ENCODE data around the gene TUBA4A. TPM values are rescaled to one million over a fixed set of nuclear protein-coding genes. Genes with fewer than 3 reads are reported as not detected.
A peak's percentile ranks its signal among the peaks of the same experiment; 100 is the strongest.

Gene TUBA4A
- total and polyA plus RNA-seq, 2 of the 4 experiments (the other 2 are of a cell fraction) = 21.9 to 35.6 TPM

GRCh38 chr2:219247678-219248642, 5.8 kb downstream of the TUBA4A start:
- no peak overlapping the region for H3K23ac ChIP-seq (ENCODE audit: low read depth, low read length)
- no peak overlapping the region for H3K14ac ChIP-seq (replicated peaks; ENCODE audit: low read depth, low read length)
- no peaks in the 10 kb centered on the region for H3K9me3 ChIP-seq (ENCODE audit: control insufficient read depth, insufficient read depth, low read length)
- no peak overlapping the region for H3K4me3 ChIP-seq (ENCODE audit: insufficient read depth, low read depth, low read length)
- no peak overlapping the region for H3K9ac ChIP-seq (ENCODE audit: low read depth, low read length)
- no peak overlapping the region for H4K5ac ChIP-seq (ENCODE audit: low read depth, low read length)
- no peak overlapping the region for H3K4me2 ChIP-seq (ENCODE audit: low read depth, low read length)
- H2BK5ac ChIP-seq (ENCODE audit: low read depth, low read length, poor library complexity, severe bottlenecking) = no peak overlapping the region
- H4K91ac ChIP-seq (ENCODE audit: insufficient read depth, low read depth, low read length) = no peak overlapping the region
- no peak overlapping the region for H3K18ac ChIP-seq (ENCODE audit: low read depth, low read length)
- 0 out of 2 replicates have a peak, but pooled peaks cover 8% of the 10 kb centered on the region for H4K20me1 ChIP-seq (ENCODE audit: insufficient read depth, low read length)
- H2BK20ac ChIP-seq (ENCODE audit: low read depth, low read length) = no peak overlapping the region
- peak overlapping the region; percentile 9; the same call in 1 of the 2 replicates for H3K27ac ChIP-seq (ENCODE audit: insufficient read depth, low read length)
- no TSS peak for BruUV-seq (replicated peaks)
- H2AFZ ChIP-seq (replicated peaks; ENCODE audit: low read length, poor library complexity) = no peak overlapping the region
- peaks cover 38% of the 10 kb centered on the region for H3K4me1 ChIP-seq (ENCODE audit: control insufficient read depth, insufficient read depth, low read length)
- ChIA-PET POLR2A (ENCODE audit: unreplicated experiment) (no interaction called here), CTCF (interaction anchor here (2.3 kb wide), 1 partner anchor 47 kb away, joined by 10 read pairs; no protein-coding TSS in a partner anchor)
- in situ Hi-C loops (cut with MboI; ENCODE audit: low sequenced_read_pairs) = no loop called here
- H3K4ac ChIP-seq (ENCODE audit: low read depth, low read length) = no peak overlapping the region; the same call in 1 of the 2 replicates
- H3K36me3 ChIP-seq (ENCODE audit: control insufficient read depth, insufficient read depth, low read length) = peaks cover 21% of the 10 kb centered on the region; the same call in 1 of the 2 replicates
- H2AK9ac ChIP-seq (replicated peaks; ENCODE audit: low read depth, low read length, poor library complexity) = peak overlapping the region; percentile 20
- dilution Hi-C loops (cut with HindIII; ENCODE audit: low sequenced_read_pairs, unreplicated experiment) = no loop called here
- DNase-seq (no peak), ATAC-seq (ENCODE audit: low read depth) (no peak)
- no peak overlapping the region for H2BK15ac ChIP-seq (ENCODE audit: low read depth, low read length)
- H4K8ac ChIP-seq (ENCODE audit: low read depth in 2 of 2, low read length in 2 of 2) = no peak overlapping the region
- H3K9me1 ChIP-seq (ENCODE audit: insufficient read depth, low read length) = peaks cover 49% of the 10 kb centered on the region
- intact Hi-C loops (cut with micrococcal nuclease) = no loop called here
- H3K27me3 ChIP-seq (ENCODE audit: control insufficient read depth, insufficient read depth, low read length) = no peaks in the 10 kb centered on the region
- H2AK5ac ChIP-seq (ENCODE audit: low read depth, low read length) = peak overlapping the region; percentile 13
- H3K56ac ChIP-seq (ENCODE audit: extremely low read depth, insufficient read depth, low read length) = no peak overlapping the region
- 100% methylated on average over 1 of the region's 17 CpGs; no CpG with 5 or more reads in 1 of the 2 experiments for WGBS, 2 experiments (ENCODE audit: extremely low coverage in 2 of 2, insufficient read length in 1 of 2)
- no peak overlapping the region; the same call in 1 of the 2 replicates for H2BK120ac ChIP-seq (ENCODE audit: low read depth, low read length)
- TF ChIP-seq MXI1 (IDR thresholded peaks at IDR 0.05; ENCODE audit: borderline replicate concordance, low read depth, low read length) (no peak), POLR2A (IDR thresholded peaks at IDR 0.05; ENCODE audit: low read depth, low read length) (0 out of 2 replicates have a peak, but pooled peaks have one; percentile 5)
- peaks cover 23 to 48% of the 10 kb centered on the region in 2 experiments for H3K79me1 ChIP-seq (ENCODE audit: low read depth in 1 of 2, low read length in 2 of 2)

Data from IMR-90 (cell line).